WTC11 (cell line): Measurements from ENCODE around the gene ZNF532. TPM values are rescaled to one million over a fixed set of nuclear protein-coding genes. Genes with fewer than 3 reads are reported as not detected.

Experiments used
- ATAC-seq: fragments of 200-7000 bp; cut with Tn5 transposase; 2 replicates; pipeline ENCODE4 v1.10.0; 2021; ENCODE audit warnings: mild to moderate bottlenecking, moderate library complexity
- CTCF ChIA-PET: fragments of 300-600 bp; sonication (Branson Sonifier 250); formaldehyde crosslinking; loops from one replicate; lab custom pipeline; 2021; ENCODE audit warnings: antibody characterized with exemption; lab: Charles Lee
- POLR2A ChIA-PET: fragments of 350-600 bp; sonication (Branson Sonifier 250); formaldehyde crosslinking; loops from one replicate; lab custom pipeline; 2021; ENCODE audit warnings: antibody characterized with exemption; lab: Charles Lee
- DNase-seq: peaks from one replicate; pipeline ENCODE4 v3.0.0; 2021; ENCODE audit warnings: low spot score
- H3K27ac Mint-ChIP-seq: 2 replicates; pipeline ENCODE4 v1.8.0; 2021; ENCODE audit warnings: mixed read lengths
- H3K27me3 Mint-ChIP-seq: 2 replicates; pipeline ENCODE4 v1.8.0; 2021; ENCODE audit warnings: low read depth, mild to moderate bottlenecking, moderate library complexity, mixed read lengths
- H3K36me3 Mint-ChIP-seq: 2 replicates; pipeline ENCODE4 v1.8.0; 2021; ENCODE audit warnings: mixed read lengths
- H3K4me1 Mint-ChIP-seq: 2 replicates; pipeline ENCODE4 v1.8.0; 2022; ENCODE audit warnings: mixed read lengths
- H3K4me3 Mint-ChIP-seq: 2 replicates; pipeline ENCODE4 v1.8.0; 2021; ENCODE audit warnings: mild to moderate bottlenecking, moderate library complexity, mixed read lengths
- H3K9me3 Mint-ChIP-seq: 2 replicates; pipeline ENCODE4 v1.8.0; 2021; ENCODE audit warnings: mixed read lengths
- ESRRA ChIP-seq: sonication (generic); formaldehyde crosslinking; IDR thresholded peaks from 2 replicates; pipeline ENCODE4 v1.8.1; 2022; ENCODE audit warnings: mild to moderate bottlenecking, missing genetic modification reagents, borderline replicate concordance
- ETV6 ChIP-seq: sonication (generic); formaldehyde crosslinking; IDR thresholded peaks from 2 replicates; pipeline ENCODE4 v1.8.1; 2022; ENCODE audit warnings: mild to moderate bottlenecking, missing genetic modification reagents
- FOXP1 ChIP-seq: sonication (generic); formaldehyde crosslinking; IDR thresholded peaks from 2 replicates; pipeline ENCODE4 v1.8.0; 2022; ENCODE audit warnings: missing genetic modification reagents, mild to moderate bottlenecking, moderate library complexity, borderline replicate concordance
- GTF2I ChIP-seq: fragments of 250-450 bp; sonication (Bioruptor Pico); conservative IDR thresholded peaks from 2 replicates; pipeline ENCODE4 v1.4.0; 2021; ENCODE audit warnings: mild to moderate bottlenecking
- IRF1 ChIP-seq: sonication (generic); formaldehyde crosslinking; IDR thresholded peaks from 2 replicates; pipeline ENCODE4 v1.8.0; 2023; ENCODE audit warnings: missing genetic modification reagents
- KAT7 ChIP-seq: sonication (generic); formaldehyde crosslinking; IDR thresholded peaks from 2 replicates; pipeline ENCODE4 v1.8.1; 2023; ENCODE audit warnings: missing genetic modification reagents, mild to moderate bottlenecking, borderline replicate concordance
- MAX ChIP-seq: sonication (generic); formaldehyde crosslinking; IDR thresholded peaks from 2 replicates; pipeline ENCODE4 v1.8.0; 2022; ENCODE audit warnings: mild to moderate bottlenecking, missing genetic modification reagents
- MXD4 ChIP-seq: fragments of 250-450 bp; sonication (Bioruptor Pico); IDR thresholded peaks from 2 replicates; pipeline ENCODE4 v1.8.0; 2021; ENCODE audit warnings: mild to moderate bottlenecking, moderate library complexity, borderline replicate concordance
- NR2C2 ChIP-seq: sonication (generic); formaldehyde crosslinking; IDR thresholded peaks from 2 replicates; pipeline ENCODE4 v1.8.0; 2022; ENCODE audit warnings: mild to moderate bottlenecking, missing genetic modification reagents
- PRDM15 ChIP-seq: sonication (generic); formaldehyde crosslinking; IDR thresholded peaks from 2 replicates; pipeline ENCODE4 v1.8.0; 2022; ENCODE audit warnings: missing genetic modification reagents
- PRRX2 ChIP-seq: fragments of 250-450 bp; sonication (Bioruptor Pico); IDR thresholded peaks from 2 replicates; pipeline ENCODE4 v1.8.0; 2021; ENCODE audit warnings: mild to moderate bottlenecking
- SMAD3 ChIP-seq: sonication (generic); formaldehyde crosslinking; IDR thresholded peaks from 2 replicates; pipeline ENCODE4 v1.8.0; 2022; ENCODE audit warnings: missing genetic modification reagents, mild to moderate bottlenecking, borderline replicate concordance
- TP53 ChIP-seq: sonication (generic); formaldehyde crosslinking; IDR thresholded peaks from 2 replicates; pipeline ENCODE4 v1.8.1; 2023; ENCODE audit warnings: mild to moderate bottlenecking, missing genetic modification reagents
- ZBTB21 ChIP-seq: sonication (generic); formaldehyde crosslinking; IDR thresholded peaks from 2 replicates; pipeline ENCODE4 v1.8.1; 2023; ENCODE audit warnings: mild to moderate bottlenecking, missing genetic modification reagents, borderline replicate concordance
- ZNF396 ChIP-seq: fragments of 250-450 bp; sonication (Bioruptor Pico); IDR thresholded peaks from 2 replicates; pipeline ENCODE4 v1.8.0; 2021; ENCODE audit warnings: mild to moderate bottlenecking, moderate library complexity, borderline replicate concordance
- ZNF671 ChIP-seq: fragments of 250-450 bp; sonication (Bioruptor Pico); IDR thresholded peaks from 2 replicates; pipeline ENCODE4 v1.8.0; 2021; ENCODE audit warnings: mild to moderate bottlenecking
- total RNA-seq: library from RNA; stranded (reverse); gene quantifications from 3 replicates; pipeline ENCODE4 v1.2.3, GENCODE V29; 2021
- TF ChIP-seq, protein P1 (sequence below): sonication (generic); formaldehyde crosslinking; IDR thresholded peaks from 2 replicates; pipeline ENCODE4 v1.8.1; 2022; ENCODE audit warnings: low read depth, missing genetic modification reagents, borderline replicate concordance

ZNF532 gene
- total RNA-seq, 1 experiment from 2014 or later, result 171 TPM

GRCh38 chr18:59008302-59008974 lies 143.8 kb downstream of the ZNF532 start (continued):
- TF ChIP-seq MXD4 (CRISPR knock-in tag), result no peak

DNA sequence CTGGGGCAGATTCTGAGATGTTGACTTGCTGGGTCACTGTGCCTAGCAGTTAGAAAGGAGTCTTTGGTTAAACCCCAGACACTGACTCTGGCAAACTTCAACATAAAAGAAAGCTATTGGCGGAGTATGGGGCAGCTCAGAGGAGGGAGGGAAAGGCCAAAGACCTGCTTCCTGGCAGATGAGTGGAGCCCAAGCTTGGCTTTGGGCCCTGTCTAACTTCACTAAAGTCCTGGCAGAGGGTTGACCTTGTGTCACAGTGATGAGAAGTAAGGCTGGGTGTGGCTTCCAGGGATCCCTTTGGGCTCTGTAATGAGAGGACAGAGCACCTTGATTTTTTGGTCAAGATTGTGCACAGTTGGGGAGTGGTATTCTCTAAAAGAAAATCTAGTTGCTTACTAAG lies 145.2 kb downstream of the ZNF532 start:
- no peak overlapping the region; the same call in 1 of the 2 replicates for H3K27ac Mint-ChIP-seq
- TF ChIP-seq MAX (CRISPR knock-in tag), result no peak
- no peak for TF ChIP-seq IRF1 (CRISPR knock-in tag)
- TF ChIP-seq, protein P1, sequence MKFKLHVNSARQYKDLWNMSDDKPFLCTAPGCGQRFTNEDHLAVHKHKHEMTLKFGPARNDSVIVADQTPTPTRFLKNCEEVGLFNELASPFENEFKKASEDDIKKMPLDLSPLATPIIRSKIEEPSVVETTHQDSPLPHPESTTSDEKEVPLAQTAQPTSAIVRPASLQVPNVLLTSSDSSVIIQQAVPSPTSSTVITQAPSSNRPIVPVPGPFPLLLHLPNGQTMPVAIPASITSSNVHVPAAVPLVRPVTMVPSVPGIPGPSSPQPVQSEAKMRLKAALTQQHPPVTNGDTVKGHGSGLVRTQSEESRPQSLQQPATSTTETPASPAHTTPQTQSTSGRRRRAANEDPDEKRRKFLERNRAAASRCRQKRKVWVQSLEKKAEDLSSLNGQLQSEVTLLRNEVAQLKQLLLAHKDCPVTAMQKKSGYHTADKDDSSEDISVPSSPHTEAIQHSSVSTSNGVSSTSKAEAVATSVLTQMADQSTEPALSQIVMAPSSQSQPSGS (CRISPR knock-in tag), result no peak
- TF ChIP-seq ESRRA (CRISPR knock-in tag), result no peak
- TF ChIP-seq PRRX2, result no peak
- TF ChIP-seq NR2C2, result no peak
- TF ChIP-seq, all 79 proteins: peak for 0
- no peak for ATAC-seq
- Mint-ChIP-seq H3K27me3 (no peaks in the 10 kb centered on the region; the same call in 1 of the 2 replicates), H3K36me3 (peaks cover 3% of the 10 kb centered on the region; the same call in 1 of the 2 replicates), H3K4me3 (no peak overlapping the region), H3K9me3 (peaks cover 10% of the 10 kb centered on the region), H3K4me1 (peaks cover 20% of the 10 kb centered on the region)
- CTCF ChIA-PET, result no interaction called here
- DNase-seq, result no peak
- POLR2A ChIA-PET, result no interaction called here

- ChIA-PET POLR2A (no interaction called here), CTCF (interaction anchor here (0.6 kb wide), 1 partner anchor 37 kb away, joined by 3 read pairs; no protein-coding TSS in a partner anchor)
- Mint-ChIP-seq H3K9me3 (peaks cover 6% of the 10 kb centered on the region), H3K4me3 (no peak overlapping the region), H3K27me3 (no peaks in the 10 kb centered on the region; the same call in 1 of the 2 replicates), H3K4me1 (peaks cover 16% of the 10 kb centered on the region), H3K27ac (no peak overlapping the region), H3K36me3 (peaks cover under 1% of the 10 kb centered on the region; the same call in 1 of the 2 replicates)
- TF ChIP-seq ZNF396 (CRISPR knock-in tag), result no peak
- TF ChIP-seq FOXP1, result no peak
- no peak for TF ChIP-seq SMAD3
- no peak for TF ChIP-seq ETV6 (CRISPR knock-in tag)
- TF ChIP-seq KAT7 (CRISPR knock-in tag), result no peak
- TF ChIP-seq ZBTB21, result no peak
- TF ChIP-seq PRDM15, result no peak
- TF ChIP-seq TP53 (CRISPR knock-in tag), result no peak
- no peak for TF ChIP-seq GTF2I (CRISPR knock-in tag)
- TF ChIP-seq ZNF671, result no peak
- no peak for ATAC-seq
- no peak for DNase-seq
Measured at GRCh38 chr18:59011289-59011688, 146.6 kb downstream of the ZNF532 start.
